Keratinocyte (primary cell): Measurements from ENCODE around the gene WDPCP. TPM values are rescaled to one million over a fixed set of nuclear protein-coding genes. Genes with fewer than 3 reads are reported as not detected.

Experiments
- DNase-seq: peaks from one replicate; pipeline ENCODE4 v3.0.0-alpha.2; 2011; ENCODE audit warnings: low read depth, missing footprints, low spot score
- FAIRE-seq: peaks from 2 replicates; lab custom pipeline; 2011; peaks lifted over from hg19 to GRCh38; lab: Jason Lieb, UNC
- H2AFZ ChIP-seq: 2 replicates; pipeline ENCODE4 v1.6.0; 2012; ENCODE audit warnings: low read length, control low read depth, inconsistent platforms; ENCODE audit not compliant: control insufficient read depth
- H3K27ac ChIP-seq: 2 replicates; pipeline ENCODE4 v1.5.1; 2011; ENCODE audit warnings: low read length; ENCODE audit not compliant: control insufficient read depth, insufficient read depth
- H3K27me3 ChIP-seq: 3 replicates; pipeline ENCODE4 v1.6.0; 2011; ENCODE audit warnings: low read length; ENCODE audit not compliant: control insufficient read depth, insufficient read depth; ENCODE audit errors: extremely low read depth
- H3K36me3 ChIP-seq, 2 experiments: 2 replicates in 1 of 2; 3 replicates in 1 of 2; pipeline ENCODE4 v1.5.1; 2011; ENCODE audit warnings: low read length in 2 of 2, mild to moderate bottlenecking in 1 of 2; ENCODE audit not compliant: control insufficient read depth in 2 of 2, insufficient read depth in 2 of 2; ENCODE audit errors: extremely low read depth in 1 of 2
- H3K4me1 ChIP-seq: 3 replicates; pipeline ENCODE4 v1.5.1; 2011; ENCODE audit warnings: low read length; ENCODE audit not compliant: control insufficient read depth, insufficient read depth; ENCODE audit errors: extremely low read depth
- H3K4me2 ChIP-seq: 3 replicates; pipeline ENCODE4 v1.6.0; 2011; ENCODE audit warnings: low read depth, low read length; ENCODE audit not compliant: control insufficient read depth, insufficient read depth; ENCODE audit errors: extremely low read depth
- H3K4me3 ChIP-seq, 3 experiments: fragments of 200-600 bp in 1 of 3; sonication (generic) in 1 of 3; 2 replicates in 2 of 3; 3 replicates in 1 of 3; pipeline ENCODE4 v1.5.1; 2011 to 2016; ENCODE audit warnings: low read length in 3 of 3, mild to moderate bottlenecking in 3 of 3, control low read depth in 2 of 3, inconsistent platforms in 1 of 3, low read depth in 1 of 3, mixed read lengths in 1 of 3, mixed run types in 1 of 3, moderate library complexity in 1 of 3; ENCODE audit not compliant: control insufficient read depth in 2 of 3, insufficient read depth in 2 of 3; ENCODE audit errors: extremely low read depth in 1 of 3
- H3K79me2 ChIP-seq: 2 replicates; pipeline ENCODE4 v1.6.0; 2012; ENCODE audit warnings: low read length; ENCODE audit not compliant: control insufficient read depth, insufficient read depth
- H3K9ac ChIP-seq: 3 replicates; pipeline ENCODE4 v1.6.0; 2011; ENCODE audit warnings: low read length; ENCODE audit not compliant: control insufficient read depth, insufficient read depth; ENCODE audit errors: extremely low read depth
- H3K9me1 ChIP-seq: 3 replicates; pipeline ENCODE4 v1.6.0; 2011; ENCODE audit warnings: low read length; ENCODE audit not compliant: control insufficient read depth, insufficient read depth; ENCODE audit errors: extremely low read depth
- H3K9me3 ChIP-seq: 2 replicates; pipeline ENCODE4 v1.5.1; 2012; ENCODE audit warnings: low read depth, low read length; ENCODE audit not compliant: control insufficient read depth
- H4K20me1 ChIP-seq: 3 replicates; pipeline ENCODE4 v1.6.0; 2011; ENCODE audit warnings: low read length; ENCODE audit not compliant: control insufficient read depth, insufficient read depth; ENCODE audit errors: extremely low read depth
- CTCF ChIP-seq, 3 experiments: IDR thresholded peaks in 1 of 3; conservative IDR thresholded peaks in 1 of 3; optimal IDR thresholded peaks in 1 of 3; 2 replicates in 2 of 3; 3 replicates in 1 of 3; pipeline versions ENCODE3 to v1.5.1; 2011; ENCODE audit warnings: low read length in 3 of 3, mild to moderate bottlenecking in 3 of 3, moderate library complexity in 2 of 3, control low read depth in 1 of 3, inconsistent platforms in 1 of 3; ENCODE audit not compliant: insufficient read depth in 2 of 3; ENCODE audit errors: extremely low read depth in 1 of 3
- EZH2 ChIP-seq: IDR thresholded peaks from one replicate; pipeline ENCODE4 v1.6.1; 2012; ENCODE audit warnings: inconsistent platforms, mild to moderate bottlenecking, low read length, moderate library complexity
- dilution Hi-C: fragments of 300-500 bp; cut with MboI; formaldehyde crosslinking; loops from one replicate; pipeline ENCODE4 v1.7.0; 2020; ENCODE audit warnings: low sequenced_read_pairs; ENCODE audit not compliant: extremely low pct_ligation_motif_present
- polyA plus RNA-seq, 5 experiments: library from polyadenylated mRNA; depleted of rRNA in 3 of 5; stranded (reverse) in 3 of 5; stranded (forward) in 1 of 5; unstranded in 1 of 5; fragments of >200 nt; gene quantifications; 1 replicate in 1 of 5; 2 replicates in 3 of 5; 3 replicates in 1 of 5; pipeline versions ENCODE4 v1.2.1 to v1.2.3, GENCODE V29; 2011 to 2012; ENCODE audit warnings: missing spikeins in 2 of 5, low read depth in 1 of 5, low replicate concordance in 1 of 5

WDPCP gene
- polyA plus RNA-seq, 1 donor (not counting 4 experiments of a cell fraction or from before 2014, with no cell fraction given) = 2.9 TPM

GRCh38 chr2:63494968-63495367 lies 93.3 kb downstream of the WDPCP start:
- no peaks in the 10 kb centered on the region for H3K79me2 ChIP-seq
- H3K27ac ChIP-seq = no peak overlapping the region
- no peak overlapping the region for H2AFZ ChIP-seq
- H3K9me3 ChIP-seq = no peaks in the 10 kb centered on the region
- H4K20me1 ChIP-seq = no peaks in the 10 kb centered on the region
- no peaks in the 10 kb centered on the region for H3K27me3 ChIP-seq
- dilution Hi-C loops = no loop called here
- no peak overlapping the region for H3K4me3 ChIP-seq
- no peak overlapping the region for H3K9ac ChIP-seq
- FAIRE-seq (no peak), DNase-seq (no peak)
- no peak overlapping the region for H3K4me2 ChIP-seq
- H3K36me3 ChIP-seq = no peaks in the 10 kb centered on the region
- TF ChIP-seq EZH2 = no peak
- no peak for TF ChIP-seq CTCF (optimal IDR thresholded peaks at IDR 0.05 in 1 of 3, IDR thresholded peaks at IDR 0.05 in 1 of 3, conservative IDR thresholded peaks at IDR 0.05 in 1 of 3; ENCODE audit: extremely low read depth in 1 of 3, insufficient read depth in 2 of 3, low read length in 3 of 3)
- peaks cover 10% of the 10 kb centered on the region for H3K4me1 ChIP-seq
- H3K9me1 ChIP-seq = no peaks in the 10 kb centered on the region

GRCh38 chr2:63494100-63494499 lies 94.2 kb downstream of the WDPCP start:
- dilution Hi-C loops = no loop called here
- Histone ChIP-seq H3K9me3 (no peaks in the 10 kb centered on the region), H3K36me3 (no peaks in the 10 kb centered on the region), H3K9me1 (no peaks in the 10 kb centered on the region), H3K4me3 (no peak overlapping the region), H3K4me2 (no peak overlapping the region), H4K20me1 (no peaks in the 10 kb centered on the region), H3K4me1 (peaks cover 10% of the 10 kb centered on the region), H3K79me2 (no peaks in the 10 kb centered on the region), H3K9ac (no peak overlapping the region), H3K27ac (no peak overlapping the region), H3K27me3 (no peaks in the 10 kb centered on the region), H2AFZ (no peak overlapping the region)
- no peak for TF ChIP-seq CTCF (optimal IDR thresholded peaks at IDR 0.05 in 1 of 3, IDR thresholded peaks at IDR 0.05 in 1 of 3, conservative IDR thresholded peaks at IDR 0.05 in 1 of 3; ENCODE audit: extremely low read depth in 1 of 3, insufficient read depth in 2 of 3, low read length in 3 of 3)
- no peak for TF ChIP-seq EZH2
- FAIRE-seq (no peak), DNase-seq (no peak)
